ENCODE data around the gene GRIK4.

GRIK4 gene

GRCh38 chr11:120917559-120918239 lies 406.2 kb downstream of the GRIK4 start:
- no peak for TF ChIP-seq CTCF (IDR thresholded peaks at IDR 0.05; ENCODE audit: low read depth, low read length)
- DNase-seq (ENCODE audit: extremely low read depth, low read depth) = no peak

GRCh38 chr11:120918257-120918656 lies 406.7 kb downstream of the GRIK4 start:
- no peak for TF ChIP-seq CTCF (IDR thresholded peaks at IDR 0.05; ENCODE audit: low read depth, low read length)
- no peak for DNase-seq (ENCODE audit: extremely low read depth, low read depth)

GRCh38 chr11:120919045-120919444 lies 407.5 kb downstream of the GRIK4 start:
- no peak for DNase-seq (ENCODE audit: extremely low read depth, low read depth)
- TF ChIP-seq CTCF (IDR thresholded peaks at IDR 0.05; ENCODE audit: low read depth, low read length) = no peak

GRCh38 chr11:120919566-120919965 lies 408.0 kb downstream of the GRIK4 start:
- no peak for TF ChIP-seq CTCF (IDR thresholded peaks at IDR 0.05; ENCODE audit: low read depth, low read length)
- DNase-seq (ENCODE audit: extremely low read depth, low read depth) = no peak

- no peak for TF ChIP-seq CTCF (IDR thresholded peaks at IDR 0.05; ENCODE audit: low read depth, low read length)
- no peak for DNase-seq (ENCODE audit: extremely low read depth, low read depth)
Measured at GRCh38 chr11:120923866-120924508, 412.4 kb downstream of the GRIK4 start.

- DNase-seq (ENCODE audit: extremely low read depth, low read depth) = no peak
- TF ChIP-seq CTCF (IDR thresholded peaks at IDR 0.05; ENCODE audit: low read depth, low read length) = no peak
Measured at GRCh38 chr11:120925944-120926343, 414.4 kb downstream of the GRIK4 start.

GRCh38 chr11:120928627-120929026 lies 417.1 kb downstream of the GRIK4 start:
- no peak for TF ChIP-seq CTCF (IDR thresholded peaks at IDR 0.05; ENCODE audit: low read depth, low read length)

More at GRCh38 chr11:120928627-120929026, 417.1 kb downstream of the GRIK4 start:
- DNase-seq (ENCODE audit: extremely low read depth, low read depth) = no peak
